HFF-Myc (cell line): Measurements from ENCODE around the gene GRSF1.

ENCODE experiments used
- DNase-seq: peaks from one replicate; pipeline ENCODE4 v3.0.0-alpha.2; 2011; ENCODE audit warnings: low read depth; ENCODE audit errors: extremely low read depth
- H3K4me3 ChIP-seq: replicated peaks from 2 replicates; pipeline ENCODE4 v1.5.1; 2011; ENCODE audit warnings: low read depth, mild to moderate bottlenecking, control low read depth, low read length
- CTCF ChIP-seq: IDR thresholded peaks from 2 replicates; pipeline ENCODE4 v1.5.1; 2012; ENCODE audit warnings: mild to moderate bottlenecking, low read depth, low read length, control low read depth; ENCODE audit errors: missing control alignments

Gene GRSF1

GRCh38 chr4:70863099-70863790, 23.6 kb upstream of the GRSF1 start:
- no peak for TF ChIP-seq CTCF
- no peak for DNase-seq
- H3K4me3 ChIP-seq, result no peak overlapping the region

- TF ChIP-seq CTCF, result no peak
- no peak overlapping the region for H3K4me3 ChIP-seq
- DNase-seq, result no peak
These were observed 19.4 kb upstream of the GRSF1 start for GRCh38 chr4:70859066-70859465.

- no peak for TF ChIP-seq CTCF
- no peak for DNase-seq
These were observed 18.8 kb upstream of the GRSF1 start for GRCh38 chr4:70858454-70858853.

GRCh38 chr4:70855464-70855863, 15.8 kb upstream of the GRSF1 start:
- no peak for TF ChIP-seq CTCF
- no peak for DNase-seq
- no peak overlapping the region for H3K4me3 ChIP-seq

More at GRCh38 chr4:70858454-70858853, 18.8 kb upstream of the GRSF1 start:
- no peak overlapping the region for H3K4me3 ChIP-seq

GRCh38 chr4:70849291-70849690, 9.6 kb upstream of the GRSF1 start:
- no peak overlapping the region for H3K4me3 ChIP-seq
- no peak for TF ChIP-seq CTCF
- DNase-seq, result no peak

- TF ChIP-seq CTCF, result no peak
- DNase-seq, result no peak
- H3K4me3 ChIP-seq, result no peak overlapping the region
These were observed 4.5 kb upstream of the GRSF1 start for GRCh38 chr4:70844180-70844579.
